Activated B cell treated with CpG ODN at 0.5 μM for 24 hours (primary cell): ENCODE results near the gene PRUNE2. TPM values are rescaled to one million over a fixed set of nuclear protein-coding genes. Genes with fewer than 3 reads are reported as not detected.
A peak's percentile ranks its signal among the peaks of the same experiment; 100 is the strongest.

Experiments
- ATAC-seq: fragments of 200-7000 bp; cut with Tn5 transposase; one replicate; pipeline ENCODE4 v1.10.0; 2021; ENCODE audit warnings: low read depth, mild to moderate bottlenecking, moderate library complexity
- CTCF ChIA-PET: fragments of 350-600 bp; sonication (Branson Sonifier 250); formaldehyde crosslinking; loops from one replicate; lab custom pipeline; 2021; ENCODE audit warnings: antibody characterized with exemption; lab: Charles Lee
- POLR2A ChIA-PET: fragments of 350-600 bp; sonication (Branson Sonifier 250); formaldehyde crosslinking; loops from one replicate; lab custom pipeline; 2021; ENCODE audit warnings: antibody characterized with exemption; lab: Charles Lee
- DNase-seq: peaks from one replicate; pipeline ENCODE4 v3.0.0; 2022
- H3K27ac Mint-ChIP-seq: one replicate; pipeline ENCODE4 v1.8.0; 2020; ENCODE audit warnings: mixed read lengths
- H3K27me3 Mint-ChIP-seq: one replicate; pipeline ENCODE4 v1.8.0; 2021; ENCODE audit warnings: mixed read lengths
- H3K36me3 Mint-ChIP-seq: one replicate; pipeline ENCODE4 v1.8.0; 2021; ENCODE audit warnings: low read depth, mixed read lengths
- H3K4me1 Mint-ChIP-seq: one replicate; pipeline ENCODE4 v1.8.0; 2021; ENCODE audit warnings: mixed read lengths
- H3K4me3 Mint-ChIP-seq: one replicate; pipeline ENCODE4 v1.8.0; 2020; ENCODE audit warnings: mild to moderate bottlenecking, mixed read lengths
- H3K9me3 Mint-ChIP-seq: one replicate; pipeline ENCODE4 v1.8.0; 2020; ENCODE audit warnings: mixed read lengths
- intact Hi-C: fragments of 100-400 bp; cut with micrococcal nuclease; formaldehyde crosslinking; loops from one replicate; pipeline ENCODE4 v1.15.1; 2024
- total RNA-seq: library from RNA; stranded (reverse); gene quantifications from 2 replicates; pipeline ENCODE4 v1.2.3, GENCODE V29; 2022
- TF ChIP-seq, protein P1 (sequence below): fragments of 200-600 bp; IDR thresholded peaks from one replicate; pipeline ENCODE4 v1.8.0; 2022; ENCODE audit warnings: antibody characterized with exemption, mild to moderate bottlenecking

The PRUNE2 gene
- total RNA-seq, 1 donor from 2014 or later, result not detected

DNA sequence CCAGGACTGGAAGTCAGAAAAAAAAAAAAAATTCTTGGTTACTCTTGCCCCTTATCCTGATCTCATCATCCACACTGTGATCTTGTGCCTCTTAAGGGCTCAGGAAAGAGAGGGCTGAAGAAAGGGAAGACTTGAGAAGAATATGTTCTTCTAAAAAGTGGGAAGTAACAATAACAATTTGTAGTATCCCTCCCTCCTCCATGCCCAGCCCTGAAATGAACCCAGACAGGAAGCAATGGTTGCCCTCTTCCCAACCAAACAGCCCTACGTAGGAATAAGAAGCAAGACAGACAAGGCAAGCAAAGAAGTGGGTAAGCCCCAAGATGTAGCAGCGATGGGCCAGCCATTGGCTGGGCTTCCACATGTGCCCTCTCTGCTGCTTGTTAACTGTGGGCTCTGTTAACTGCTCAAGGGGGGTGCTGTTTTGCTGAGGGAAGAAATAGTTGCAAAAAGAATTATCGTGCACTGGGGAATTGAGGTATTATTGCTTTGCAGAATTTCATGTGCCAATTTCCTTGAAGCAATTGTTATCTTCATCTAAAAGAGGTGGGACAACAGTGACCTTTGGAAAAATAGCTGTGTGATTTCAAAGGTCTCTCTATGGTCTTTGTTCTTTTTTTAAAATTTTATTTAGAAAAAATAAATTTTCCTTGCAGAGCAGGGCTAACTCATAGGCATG lies 288.3 kb downstream of the PRUNE2 start:
- ATAC-seq, result no peak
- Mint-ChIP-seq H3K4me1 (peaks cover 21% of the 10 kb centered on the region), H3K27me3 (peaks cover 4% of the 10 kb centered on the region), H3K36me3 (no peaks in the 10 kb centered on the region), H3K27ac (no peak overlapping the region), H3K4me3 (no peak overlapping the region), H3K9me3 (no peaks in the 10 kb centered on the region)
- ChIA-PET POLR2A (no interaction called here), CTCF (no interaction called here)
- DNase-seq, result no peak
- TF ChIP-seq, protein P1, sequence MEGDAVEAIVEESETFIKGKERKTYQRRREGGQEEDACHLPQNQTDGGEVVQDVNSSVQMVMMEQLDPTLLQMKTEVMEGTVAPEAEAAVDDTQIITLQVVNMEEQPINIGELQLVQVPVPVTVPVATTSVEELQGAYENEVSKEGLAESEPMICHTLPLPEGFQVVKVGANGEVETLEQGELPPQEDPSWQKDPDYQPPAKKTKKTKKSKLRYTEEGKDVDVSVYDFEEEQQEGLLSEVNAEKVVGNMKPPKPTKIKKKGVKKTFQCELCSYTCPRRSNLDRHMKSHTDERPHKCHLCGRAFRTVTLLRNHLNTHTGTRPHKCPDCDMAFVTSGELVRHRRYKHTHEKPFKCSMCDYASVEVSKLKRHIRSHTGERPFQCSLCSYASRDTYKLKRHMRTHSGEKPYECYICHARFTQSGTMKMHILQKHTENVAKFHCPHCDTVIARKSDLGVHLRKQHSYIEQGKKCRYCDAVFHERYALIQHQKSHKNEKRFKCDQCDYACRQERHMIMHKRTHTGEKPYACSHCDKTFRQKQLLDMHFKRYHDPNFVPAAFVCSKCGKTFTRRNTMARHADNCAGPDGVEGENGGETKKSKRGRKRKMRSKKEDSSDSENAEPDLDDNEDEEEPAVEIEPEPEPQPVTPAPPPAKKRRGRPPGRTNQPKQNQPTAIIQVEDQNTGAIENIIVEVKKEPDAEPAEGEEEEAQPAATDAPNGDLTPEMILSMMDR, result no peak
- intact Hi-C loops, result no loop called here

DNA sequence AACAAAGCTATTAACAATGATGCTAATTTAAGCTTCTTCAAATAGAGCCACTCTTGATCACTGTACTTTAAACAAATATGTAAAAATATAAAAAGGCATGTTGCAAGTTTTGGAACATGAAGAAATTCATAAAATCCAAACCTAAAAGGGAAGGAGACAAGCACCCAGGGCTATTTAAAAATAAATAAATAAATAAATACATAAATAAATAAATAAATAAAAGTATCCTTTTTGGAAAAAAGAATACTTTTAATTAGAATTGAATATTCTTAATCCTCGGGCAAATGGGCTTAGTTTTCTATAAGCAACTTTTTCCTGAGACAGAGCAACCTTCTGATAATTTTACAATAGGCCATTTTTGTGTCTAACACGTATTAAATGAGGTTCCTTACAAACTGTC lies 289.1 kb downstream of the PRUNE2 start:
- CTCF ChIA-PET, result no interaction called here
- no peak overlapping the region for H3K27ac Mint-ChIP-seq
- DNase-seq (no peak), ATAC-seq (no peak)
- no peaks in the 10 kb centered on the region for H3K9me3 Mint-ChIP-seq
- H3K4me3 Mint-ChIP-seq, result no peak overlapping the region
- TF ChIP-seq, protein P1, result no peak
- peaks cover 4% of the 10 kb centered on the region for H3K27me3 Mint-ChIP-seq
- H3K4me1 Mint-ChIP-seq, result peaks cover 21% of the 10 kb centered on the region
- no peaks in the 10 kb centered on the region for H3K36me3 Mint-ChIP-seq
- intact Hi-C loops, result no loop called here
- POLR2A ChIA-PET, result no interaction called here

DNA sequence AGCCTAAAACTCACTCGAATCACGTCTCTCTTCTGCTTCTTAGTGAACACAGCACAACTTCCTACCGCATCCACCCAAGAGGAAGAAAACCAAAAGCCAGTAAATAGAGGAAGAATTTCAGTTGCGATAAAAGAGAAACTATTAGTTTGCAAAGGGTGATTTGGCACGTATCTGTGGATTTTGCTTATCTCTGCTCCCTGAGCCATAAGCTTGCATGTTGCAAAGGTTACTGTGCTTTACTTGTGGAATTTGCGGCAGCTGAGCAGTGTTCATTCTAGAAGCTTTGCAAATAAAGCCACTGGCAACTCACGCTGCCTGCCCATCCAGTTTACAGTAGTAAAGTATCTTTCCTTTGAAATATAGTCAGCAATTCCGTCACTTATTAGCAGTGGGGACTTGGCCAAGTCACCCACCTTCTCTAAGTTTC lies 290.7 kb downstream of the PRUNE2 start:
- ChIA-PET POLR2A (no interaction called here), CTCF (no interaction called here)
- intact Hi-C loops, result no loop called here
- Mint-ChIP-seq H3K4me1 (peaks cover 10% of the 10 kb centered on the region), H3K27ac (no peak overlapping the region), H3K9me3 (no peaks in the 10 kb centered on the region), H3K27me3 (peaks cover 4% of the 10 kb centered on the region), H3K36me3 (no peaks in the 10 kb centered on the region), H3K4me3 (peak overlapping the region; percentile 32)
- DNase-seq, result no peak
- TF ChIP-seq, protein P1, result no peak
- no peak for ATAC-seq

DNA sequence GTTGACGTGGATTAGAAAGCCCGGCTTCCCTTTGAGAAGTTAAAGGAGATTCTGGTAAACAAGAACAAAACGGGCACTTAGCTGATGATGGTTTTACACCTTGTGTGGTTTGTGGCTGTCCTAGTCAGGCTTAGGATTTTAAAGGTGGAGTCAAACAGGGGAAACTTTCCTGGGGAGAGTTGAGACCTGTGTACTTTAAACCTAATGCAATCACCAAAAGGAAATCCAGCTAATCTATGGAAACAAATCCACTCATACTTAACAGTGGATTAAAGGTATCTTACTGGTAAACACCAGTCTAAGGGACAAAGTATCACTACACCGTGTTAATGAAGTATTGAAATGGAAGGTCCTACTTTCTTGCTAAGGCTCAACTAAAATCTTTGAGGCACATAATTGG lies 291.9 kb downstream of the PRUNE2 start:
- ChIA-PET CTCF (interaction anchor here (1.9 kb wide), 1 partner anchor 45 kb away, joined by 4 read pairs; no protein-coding TSS in a partner anchor), POLR2A (no interaction called here)
- Mint-ChIP-seq H3K36me3 (no peaks in the 10 kb centered on the region), H3K27me3 (peaks cover 4% of the 10 kb centered on the region), H3K27ac (no peak overlapping the region), H3K9me3 (no peaks in the 10 kb centered on the region), H3K4me1 (peaks cover 10% of the 10 kb centered on the region), H3K4me3 (no peak overlapping the region)
- TF ChIP-seq, protein P1, result no peak
- ATAC-seq, result no peak
- intact Hi-C loops, result no loop called here
- no peak for DNase-seq

DNA sequence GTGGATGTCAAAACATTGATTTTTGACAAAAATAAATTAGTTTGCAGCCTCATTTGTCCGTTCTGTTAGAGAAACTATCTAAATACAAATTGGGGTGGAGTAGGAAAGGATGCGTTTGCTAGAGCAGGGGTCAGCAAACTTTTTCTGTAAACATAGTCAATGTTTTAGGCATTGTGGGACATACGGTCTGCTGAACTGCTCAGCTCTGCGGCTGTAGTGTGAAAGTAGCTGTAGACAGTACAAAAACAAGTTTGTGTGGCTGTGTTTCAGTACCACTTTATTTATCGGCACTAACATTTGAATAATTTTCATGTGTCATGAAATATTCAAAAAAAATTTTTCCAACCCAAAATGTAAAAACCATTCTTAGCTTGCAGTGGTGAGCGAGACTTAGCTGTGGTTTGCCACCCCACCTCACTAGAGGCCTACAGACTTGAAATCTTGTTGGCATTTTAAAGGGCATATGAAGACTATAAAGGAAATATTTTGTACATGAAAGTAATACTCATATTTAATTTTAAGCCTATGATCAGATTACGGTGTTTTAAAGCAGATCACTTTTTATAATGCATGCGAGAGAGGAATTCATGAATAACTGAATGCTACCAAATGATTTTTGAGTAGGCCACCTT lies 292.6 kb downstream of the PRUNE2 start:
- H3K9me3 Mint-ChIP-seq, result no peaks in the 10 kb centered on the region
- DNase-seq, result no peak
- ChIA-PET POLR2A (no interaction called here), CTCF (interaction anchor here (1.9 kb wide), 1 partner anchor 45 kb away, joined by 4 read pairs; no protein-coding TSS in a partner anchor)
- H3K27me3 Mint-ChIP-seq, result peaks cover 4% of the 10 kb centered on the region
- no peaks in the 10 kb centered on the region for H3K36me3 Mint-ChIP-seq
- no peak overlapping the region for H3K4me3 Mint-ChIP-seq
- peaks cover 10% of the 10 kb centered on the region for H3K4me1 Mint-ChIP-seq
- TF ChIP-seq, protein P1, result no peak
- no peak overlapping the region for H3K27ac Mint-ChIP-seq
- intact Hi-C loops, result no loop called here
- ATAC-seq, result no peak
